ENCODE results near the gene CCDC68.
"Not testable (repeated sequence)": the region's sequence is repeated elsewhere in the genome, so short reads cannot be mapped to it uniquely, and the experiment has no call there.

The CCDC68 gene, protein sequence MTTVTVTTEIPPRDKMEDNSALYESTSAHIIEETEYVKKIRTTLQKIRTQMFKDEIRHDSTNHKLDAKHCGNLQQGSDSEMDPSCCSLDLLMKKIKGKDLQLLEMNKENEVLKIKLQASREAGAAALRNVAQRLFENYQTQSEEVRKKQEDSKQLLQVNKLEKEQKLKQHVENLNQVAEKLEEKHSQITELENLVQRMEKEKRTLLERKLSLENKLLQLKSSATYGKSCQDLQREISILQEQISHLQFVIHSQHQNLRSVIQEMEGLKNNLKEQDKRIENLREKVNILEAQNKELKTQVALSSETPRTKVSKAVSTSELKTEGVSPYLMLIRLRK

DNA sequence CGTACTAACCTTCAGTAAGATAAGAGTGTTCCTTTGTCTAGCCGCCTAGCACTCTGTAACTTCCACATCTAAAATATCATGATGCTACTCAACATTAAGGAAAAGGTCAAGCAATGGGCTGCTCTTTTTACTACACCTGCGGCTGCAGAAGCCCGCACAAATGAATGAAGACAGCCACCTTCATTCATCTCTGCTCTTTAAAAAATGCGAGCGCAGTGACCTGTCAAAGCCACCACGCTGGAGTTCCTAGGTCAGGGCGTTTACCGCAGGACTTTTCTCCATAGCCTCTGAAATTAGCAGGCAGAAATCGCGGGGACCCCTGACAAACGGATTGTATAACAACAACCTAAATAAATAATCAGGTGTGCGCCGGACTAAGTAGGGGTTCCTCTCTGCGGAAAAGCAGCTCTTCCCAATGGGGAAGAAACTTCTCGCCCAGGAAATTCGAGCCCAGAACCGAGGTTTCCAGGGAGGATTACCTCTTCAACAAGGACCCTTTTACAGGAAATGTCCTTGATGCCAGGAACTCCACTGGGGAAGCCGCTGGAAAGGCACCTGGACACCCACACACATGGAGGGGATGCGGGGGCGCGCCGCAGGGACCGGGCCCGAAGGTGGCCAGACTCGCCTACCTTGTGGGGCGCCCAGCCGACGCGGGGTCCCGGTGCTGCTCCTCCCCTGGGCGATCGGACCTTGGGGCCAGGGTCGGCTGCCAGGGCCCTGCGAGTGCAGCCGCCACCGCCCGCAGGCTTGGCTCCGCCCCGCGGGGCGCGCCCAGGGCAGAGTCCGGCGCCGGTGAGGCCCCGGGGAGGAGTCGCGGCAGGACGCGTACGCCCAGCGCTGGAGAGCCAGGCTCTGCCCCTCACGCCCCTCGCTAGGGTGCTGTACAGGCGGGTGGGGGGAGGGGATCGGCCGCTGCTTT is at the start of gene CCDC68:
Gene CCDC68 (minus strand): TSS at position 758 of the 922 bp plus-strand sequence. CDS start 16,670 bp downstream, outside the sequence.
- DNase-seq = no peak

DNA sequence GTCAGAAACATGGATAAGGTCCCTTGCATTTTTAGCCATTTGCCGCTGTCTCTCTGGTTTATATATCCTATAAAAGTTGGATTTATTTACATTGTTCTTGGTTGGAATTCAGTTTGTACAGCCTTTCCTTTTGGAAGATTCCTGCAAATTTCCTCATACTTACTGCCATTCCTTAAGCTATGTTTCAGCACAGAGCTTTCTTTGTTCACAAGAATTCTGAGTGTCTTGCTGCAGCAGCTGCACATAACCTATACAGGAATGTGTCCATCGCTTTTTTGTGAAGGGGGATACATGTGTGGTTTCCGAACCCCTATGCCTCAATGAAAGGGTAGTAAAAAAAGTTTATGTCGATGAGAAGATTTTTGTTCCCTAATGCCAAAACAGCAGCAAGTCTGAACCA is 48.3 kb upstream of the CCDC68 start:
- DNase-seq = no peak

DNA sequence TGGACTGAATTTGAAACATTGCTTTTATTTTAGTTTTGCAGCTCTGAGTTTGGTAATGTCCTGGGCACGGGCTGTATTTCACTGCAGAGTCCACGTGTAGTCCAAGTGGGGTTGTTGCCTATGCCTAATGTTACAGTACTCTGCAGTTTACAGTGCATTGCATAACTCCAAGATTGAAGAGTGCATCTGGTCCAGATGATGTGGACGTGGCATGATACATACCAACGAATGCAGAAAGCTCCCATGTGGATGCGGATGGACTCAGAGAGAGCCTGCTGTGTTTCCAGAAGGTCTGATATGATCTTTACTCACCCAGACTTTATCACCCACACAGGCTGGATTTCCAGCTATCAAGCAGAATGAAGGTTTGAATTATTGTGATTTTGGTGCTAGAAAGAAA is 44.4 kb upstream of the CCDC68 start:
- no peak for DNase-seq

DNA sequence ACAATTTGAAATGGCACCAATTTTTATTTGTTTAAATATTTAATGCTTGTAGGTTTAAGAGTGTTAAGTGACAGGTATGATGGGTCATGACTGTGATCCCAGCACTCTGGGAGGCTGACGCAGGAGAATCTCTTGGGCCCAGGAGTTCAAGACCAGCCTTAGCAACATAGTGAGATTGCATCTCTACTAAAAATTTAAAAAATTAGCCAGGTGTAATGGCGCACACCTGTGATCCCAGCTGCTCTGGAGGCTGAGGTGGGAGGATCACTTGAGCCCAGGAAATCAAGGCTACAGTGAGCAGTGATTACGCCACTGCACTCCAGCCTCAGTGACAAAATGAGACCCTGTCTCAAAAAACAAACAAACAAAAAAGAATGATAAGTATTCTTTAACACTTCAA is 43.0 kb upstream of the CCDC68 start:
- DNase-seq = no peak

DNA sequence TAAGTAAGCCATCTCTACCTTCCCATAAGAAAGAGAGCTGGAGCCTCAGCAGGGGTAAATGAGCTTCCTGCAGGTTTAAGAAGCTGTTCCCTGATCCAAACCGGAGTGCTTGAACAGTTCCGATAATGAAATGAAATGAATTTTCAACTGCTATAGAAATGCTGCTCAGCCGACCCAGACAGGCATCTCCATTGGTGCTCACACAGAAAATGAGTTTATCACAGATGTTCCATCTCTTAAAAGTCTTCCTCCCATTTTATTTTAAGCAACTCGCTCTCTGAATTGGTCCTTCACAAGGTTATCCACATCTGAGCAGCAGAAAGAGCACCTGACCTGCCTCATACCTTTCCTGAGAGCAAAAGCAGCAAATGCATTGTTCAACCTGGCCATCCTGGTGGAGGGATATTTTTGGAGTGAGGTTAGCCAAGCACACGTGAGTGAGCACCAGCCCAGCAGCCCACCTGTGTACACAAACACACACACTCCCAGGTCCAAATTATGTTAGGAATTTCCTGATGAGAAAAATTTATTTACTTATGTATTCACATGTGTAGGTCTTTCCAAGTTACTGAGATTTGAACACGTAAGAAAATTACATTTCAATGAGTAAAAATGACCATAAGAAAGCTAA is 42.2 kb upstream of the CCDC68 start:
- DNase-seq = no peak

DNA sequence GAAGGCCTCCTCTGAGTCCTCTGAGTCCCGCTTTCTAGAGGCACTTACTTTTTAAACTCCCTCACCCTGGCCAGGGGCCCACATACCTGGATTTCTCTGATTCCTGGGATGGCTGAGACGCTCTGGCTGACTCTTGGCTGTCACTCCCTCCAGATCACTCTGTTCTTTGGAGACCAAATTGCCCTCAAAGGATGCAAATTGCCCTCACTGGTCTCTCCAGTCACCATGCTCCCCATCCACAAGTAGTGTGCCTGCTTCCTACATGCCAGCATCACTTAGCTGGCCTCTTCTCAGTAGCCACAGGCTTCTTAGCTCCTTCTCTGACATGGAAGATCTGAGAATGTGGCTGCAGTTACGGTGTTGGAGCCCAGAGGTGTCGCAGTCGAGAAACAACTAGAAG is 41.3 kb upstream of the CCDC68 start:
- no peak for DNase-seq

DNA sequence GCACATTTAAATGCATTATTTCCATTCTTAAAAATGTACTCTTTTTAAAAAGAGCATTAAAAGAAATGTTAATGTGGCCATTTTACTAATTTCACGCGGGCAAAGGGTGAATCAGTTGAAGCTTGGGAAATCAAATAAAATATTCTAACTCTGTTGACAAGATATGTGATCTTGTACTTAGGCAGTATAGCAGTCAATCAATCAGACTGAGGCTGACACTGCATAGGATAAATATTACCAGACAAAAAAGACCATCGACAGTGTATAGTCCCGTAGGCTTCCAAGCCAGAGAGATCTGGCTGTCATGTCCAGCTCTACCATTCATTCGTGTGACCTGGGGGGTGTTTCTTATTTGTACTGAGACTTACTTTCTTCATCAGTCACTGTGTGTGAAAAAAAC is 39.8 kb upstream of the CCDC68 start:
- no peak for DNase-seq

DNA sequence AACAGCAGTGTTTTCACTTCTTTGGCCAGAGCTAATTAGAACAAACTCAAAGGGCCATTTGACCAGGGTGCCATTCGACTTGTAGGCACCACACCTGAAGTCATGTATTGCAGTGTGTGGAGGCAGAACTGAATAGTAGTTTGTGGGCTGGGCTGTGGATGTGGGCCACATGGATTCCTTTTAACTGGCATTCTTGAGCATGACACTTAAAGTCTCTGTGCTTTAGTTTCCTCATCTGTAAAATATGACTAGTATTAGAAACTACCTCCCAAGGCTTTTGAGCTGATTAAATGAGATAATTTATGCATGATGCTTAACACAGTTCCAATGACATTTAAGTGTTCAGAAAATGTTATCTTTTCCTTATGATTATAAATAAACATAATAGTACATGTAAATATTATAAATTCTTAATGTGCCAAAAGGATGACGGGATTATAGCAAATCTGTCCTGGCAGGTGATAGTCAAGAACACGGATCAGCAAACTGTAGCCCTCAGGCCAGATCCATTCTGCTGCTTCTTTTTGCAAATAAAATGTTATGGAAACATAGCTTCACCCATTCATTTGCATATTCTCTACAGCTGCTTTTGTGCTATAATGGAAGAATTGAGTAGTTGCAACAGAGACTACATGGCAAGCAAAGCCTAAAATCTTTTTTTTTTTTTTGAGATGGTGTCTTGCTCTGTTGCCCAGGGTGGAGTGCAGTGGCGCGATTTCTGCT is 36.3 kb upstream of the CCDC68 start:
- no peak for DNase-seq

DNA sequence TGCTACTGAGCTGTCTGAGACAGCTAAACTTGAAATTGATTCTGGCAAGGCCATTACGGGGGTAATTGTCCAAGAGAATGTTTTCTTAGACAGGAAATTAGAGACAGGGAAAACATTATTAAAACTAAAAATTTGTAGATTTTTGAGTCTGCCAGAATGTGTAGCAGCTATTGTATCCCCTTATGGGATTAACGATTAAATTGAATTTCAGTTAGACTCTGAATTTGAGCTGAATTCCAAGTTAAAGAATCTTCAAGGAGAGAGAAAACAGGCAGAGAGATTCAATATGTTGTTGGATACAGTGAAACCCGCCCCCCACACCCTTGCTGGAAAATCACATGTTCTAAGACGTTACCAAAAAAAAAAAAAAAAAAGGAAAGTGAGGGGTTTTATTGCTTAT is 32.7 kb upstream of the CCDC68 start:
- no peak for DNase-seq

DNA sequence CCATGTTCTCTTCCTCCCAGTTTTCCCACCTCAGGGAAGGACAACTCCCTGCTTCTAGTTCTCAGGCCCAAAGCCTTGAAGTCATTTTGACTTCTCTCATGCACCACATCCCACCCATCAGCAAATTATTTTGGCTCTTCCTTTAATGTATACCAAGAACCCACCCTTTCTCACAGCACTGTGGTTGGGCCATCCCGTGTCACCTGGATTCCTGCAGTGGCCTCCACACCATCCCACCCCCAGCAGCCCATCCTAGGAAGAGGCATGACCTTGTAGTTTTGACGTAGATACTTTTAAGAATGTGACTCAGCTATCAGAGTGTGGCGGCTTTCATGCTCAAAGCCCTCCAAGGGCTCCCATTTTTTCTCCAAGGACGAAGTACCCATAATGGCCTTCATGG is 25.6 kb upstream of the CCDC68 start:
- DNase-seq = no peak

DNA sequence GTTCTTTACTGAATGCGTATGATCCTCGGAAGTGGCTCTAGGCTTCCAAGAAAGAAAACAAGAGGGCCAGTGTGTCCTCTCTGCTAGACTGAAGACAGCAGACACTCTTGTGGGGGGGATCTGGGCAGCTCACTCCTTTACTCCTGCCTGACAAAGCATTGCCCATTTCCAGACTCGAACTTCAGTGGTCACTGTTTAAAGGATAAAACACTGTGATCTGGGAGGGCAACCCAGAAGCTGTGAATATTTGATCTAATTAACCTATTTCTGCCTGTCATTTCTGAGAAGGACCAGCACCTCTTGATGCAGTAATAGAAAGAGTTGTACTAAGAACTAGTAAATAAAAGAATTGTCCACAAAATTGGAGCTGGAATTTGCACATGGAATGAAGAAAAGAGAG is 24.5 kb upstream of the CCDC68 start:
- DNase-seq = no peak

DNA sequence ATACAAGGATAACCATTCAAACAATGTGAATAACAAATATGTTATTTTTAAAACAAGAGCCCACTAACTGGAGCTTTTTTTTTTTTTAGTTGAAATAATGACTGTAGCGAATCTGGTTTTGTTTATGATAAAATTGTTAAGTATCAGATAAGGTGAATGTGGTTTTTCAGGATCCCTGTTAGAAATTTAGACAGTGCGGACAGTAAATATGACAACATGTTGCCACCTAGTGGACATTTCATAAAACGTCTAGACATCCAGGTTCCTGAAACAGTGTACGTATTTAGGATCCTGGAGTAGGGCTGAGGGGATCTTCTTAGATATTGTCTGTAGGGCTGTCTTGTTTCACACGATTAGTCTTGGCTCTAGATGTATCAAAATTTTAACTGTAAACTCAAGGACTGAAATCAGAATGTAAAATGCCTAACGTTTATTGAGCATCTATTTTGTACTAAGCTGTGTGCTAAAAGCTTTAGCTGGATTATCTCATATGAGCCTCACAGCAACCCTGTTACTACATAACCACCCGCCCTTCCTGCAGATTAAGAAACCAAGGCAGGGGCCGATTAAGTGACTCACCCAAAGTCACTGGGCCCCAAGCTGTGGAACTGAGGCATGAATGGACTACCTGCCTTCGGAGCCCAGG is 23.9 kb upstream of the CCDC68 start:
- DNase-seq = no peak

DNA sequence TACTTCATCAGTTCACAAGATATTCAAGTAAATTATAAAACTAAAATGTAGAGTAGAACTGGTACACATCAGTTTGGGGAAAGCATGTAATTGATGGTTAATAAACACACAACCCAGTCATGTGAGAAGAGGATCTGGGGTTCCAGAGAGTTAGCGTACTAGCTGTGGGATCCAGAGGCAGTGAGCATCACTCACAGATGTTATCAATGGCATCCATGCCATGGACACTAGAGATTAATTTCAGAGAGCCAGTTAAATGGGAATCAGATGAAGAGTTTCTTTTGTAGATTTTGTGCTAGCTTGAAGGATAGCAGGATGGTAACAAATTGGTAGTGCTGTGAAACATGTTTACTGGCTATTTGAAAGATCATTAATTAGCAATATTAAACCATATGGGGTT is 21.8 kb upstream of the CCDC68 start:
- DNase-seq = no peak

DNA sequence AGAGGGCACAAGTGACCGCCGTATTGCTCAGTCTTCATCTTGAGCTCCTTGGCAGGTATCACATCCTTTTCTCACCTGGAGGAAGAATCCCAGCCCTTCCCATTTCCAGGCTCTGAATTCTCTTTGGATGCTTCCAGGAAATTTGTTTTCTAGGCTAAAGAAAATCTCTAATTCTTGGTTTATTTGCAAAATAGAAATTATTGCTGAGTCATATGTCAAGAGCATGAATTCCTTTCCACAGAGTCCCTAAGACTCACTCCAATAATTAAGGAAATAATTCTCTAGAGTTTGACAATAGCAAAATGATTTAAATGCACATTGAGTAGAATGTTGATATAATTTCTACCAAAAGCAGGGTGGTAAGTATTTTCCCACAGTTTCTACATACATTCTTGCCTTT is 16.3 kb upstream of the CCDC68 start:
- DNase-seq = no peak

DNA sequence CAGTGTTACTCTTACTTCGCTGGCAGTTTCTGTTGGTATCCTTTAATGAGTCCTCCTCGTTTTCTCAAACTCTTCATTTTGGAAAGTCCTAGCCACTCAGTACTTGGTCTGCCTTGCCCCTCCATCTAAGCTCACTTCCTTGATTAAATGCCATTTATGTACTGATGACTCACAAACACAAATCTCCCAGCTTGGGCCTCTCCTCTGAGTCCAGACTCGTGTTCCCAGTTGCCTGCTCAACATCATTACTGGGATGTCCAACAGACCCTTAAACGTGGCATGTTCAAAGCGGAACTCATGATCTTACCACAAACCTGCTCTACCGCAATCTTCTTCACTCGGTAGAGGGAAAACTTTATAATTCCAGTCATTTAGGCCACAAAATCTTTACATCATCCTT is 13.8 kb upstream of the CCDC68 start:
- DNase-seq = no peak

DNA sequence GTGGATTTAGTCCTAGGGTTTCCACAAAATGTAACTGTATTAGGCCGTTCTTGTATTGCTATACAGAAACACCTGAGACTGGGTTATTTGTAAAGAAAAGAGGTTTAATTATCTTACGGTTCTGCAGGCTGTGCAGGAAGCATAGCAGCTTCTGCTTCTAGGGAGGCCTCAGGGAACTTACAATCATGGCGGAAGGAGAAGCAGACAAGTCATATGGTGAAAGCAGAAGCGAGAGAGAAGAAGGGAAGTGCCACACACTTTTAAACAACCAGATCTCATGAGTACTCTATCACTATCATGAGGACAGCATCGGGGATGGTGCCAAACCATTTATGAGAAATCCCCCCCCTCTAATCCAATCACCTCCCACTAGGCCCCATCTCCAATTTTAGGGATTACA is 9.5 kb upstream of the CCDC68 start:
- no peak for DNase-seq

DNA sequence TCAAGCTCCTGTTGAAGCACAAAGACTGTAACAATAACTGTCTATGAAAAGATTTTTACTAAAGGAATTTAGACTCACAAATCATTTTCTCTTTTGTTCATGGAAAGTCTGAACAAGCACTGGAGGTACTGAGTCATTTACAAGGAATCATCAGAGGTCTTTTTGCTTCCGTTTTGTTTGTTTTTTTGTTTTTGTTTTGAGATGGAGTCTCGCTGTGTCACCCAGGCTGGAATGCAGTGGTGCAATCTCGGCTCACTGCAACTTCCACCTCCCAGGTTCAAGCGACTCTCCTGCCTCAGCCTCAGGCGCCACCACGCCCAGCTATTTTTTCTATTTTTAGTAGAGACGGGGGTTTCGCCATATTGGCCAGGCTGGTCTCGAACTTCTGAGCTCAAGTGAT is 9.0 kb upstream of the CCDC68 start:
- not testable (repeated sequence) for DNase-seq

DNA sequence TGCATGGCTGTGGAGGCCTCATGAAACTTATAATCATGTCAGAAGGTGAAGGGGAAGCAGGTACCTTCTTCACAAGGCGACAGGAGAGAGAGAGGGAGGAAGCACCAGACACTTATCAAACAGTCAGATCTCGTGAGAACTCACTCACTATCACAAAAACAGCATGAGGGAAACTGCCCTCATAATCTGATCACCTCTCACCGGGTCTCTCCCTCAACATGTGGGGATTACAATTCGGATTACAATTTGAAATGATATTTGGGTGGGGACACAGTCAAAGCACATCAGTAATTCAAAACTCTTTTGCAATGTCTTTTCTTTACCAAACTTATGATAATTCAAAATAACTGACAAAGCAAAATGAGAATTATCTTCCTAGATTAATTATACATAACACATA is 8.5 kb upstream of the CCDC68 start:
- DNase-seq = no peak

DNA sequence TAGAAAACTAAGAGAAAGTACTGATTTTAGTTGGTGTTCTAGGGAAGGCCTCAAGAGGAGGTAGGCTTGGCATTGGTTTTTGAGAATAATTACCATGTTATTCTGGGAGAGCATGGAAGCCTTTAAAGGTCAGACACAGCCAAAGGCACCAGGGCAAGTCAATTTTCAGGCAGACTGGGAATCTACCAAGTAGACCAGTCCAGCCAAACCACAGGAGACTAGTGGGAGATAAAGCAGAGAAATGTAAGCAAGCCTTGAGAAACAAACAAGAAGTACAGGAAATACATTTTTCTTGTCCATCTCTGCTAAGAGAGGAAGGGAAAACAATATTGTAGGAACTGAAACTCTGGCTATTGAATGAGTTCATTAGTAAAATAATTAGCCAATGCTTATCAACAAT is 5.5 kb upstream of the CCDC68 start:
- no peak for DNase-seq

DNA sequence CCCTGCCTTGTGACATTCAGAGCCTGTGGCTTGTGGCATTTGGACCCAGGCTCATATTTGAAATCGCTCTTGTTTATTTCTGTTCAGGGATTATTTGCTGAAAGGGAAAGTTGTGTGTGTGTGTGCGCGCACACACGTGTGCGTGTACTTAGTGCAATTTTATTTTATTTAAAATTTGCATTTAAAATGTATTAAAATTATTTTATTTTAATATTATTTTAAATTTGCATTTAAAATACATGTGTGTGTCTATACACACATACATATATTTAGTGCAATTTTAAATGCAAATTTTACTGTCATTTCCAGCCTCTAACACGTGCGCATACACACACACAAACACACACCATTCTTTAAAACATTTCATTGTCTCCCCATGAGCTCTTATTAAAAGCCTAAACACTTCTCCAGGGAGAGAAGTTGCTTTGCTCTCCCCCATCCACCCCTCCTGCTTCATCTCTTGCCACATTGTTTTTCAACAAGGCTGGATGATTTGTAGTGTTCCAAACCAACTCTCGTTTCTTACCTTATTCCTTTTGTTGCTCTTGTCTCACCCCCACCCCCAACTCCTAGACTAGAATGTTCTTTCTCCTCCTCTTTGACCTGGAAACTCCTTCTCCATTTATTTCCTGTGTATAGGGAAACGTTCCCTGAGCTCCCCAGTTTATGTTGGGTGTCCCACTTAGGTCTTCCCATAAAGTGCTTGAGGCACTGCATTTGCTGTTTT is 3.8 kb upstream of the CCDC68 start:
- DNase-seq = no peak

DNA sequence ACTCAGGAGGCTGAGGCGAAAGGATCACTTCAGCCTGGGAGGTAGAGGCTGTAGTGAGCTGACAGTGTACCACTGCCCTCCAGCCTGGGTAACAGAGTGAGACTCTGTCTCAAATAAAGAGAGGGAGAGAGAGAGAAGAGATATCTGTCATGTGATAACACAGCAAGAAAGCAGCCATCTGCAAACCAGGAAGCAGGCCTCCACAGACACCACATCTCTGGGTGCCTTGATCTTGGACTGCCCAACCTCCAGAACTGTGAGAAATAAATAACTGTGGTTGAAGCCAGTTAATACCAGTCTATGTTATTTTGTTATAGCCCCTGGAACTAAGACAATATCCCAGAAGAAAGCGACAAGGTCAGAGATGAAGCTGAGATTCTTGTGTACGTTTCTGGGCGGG is 2.6 kb upstream of the CCDC68 start:
- no peak for DNase-seq

DNA sequence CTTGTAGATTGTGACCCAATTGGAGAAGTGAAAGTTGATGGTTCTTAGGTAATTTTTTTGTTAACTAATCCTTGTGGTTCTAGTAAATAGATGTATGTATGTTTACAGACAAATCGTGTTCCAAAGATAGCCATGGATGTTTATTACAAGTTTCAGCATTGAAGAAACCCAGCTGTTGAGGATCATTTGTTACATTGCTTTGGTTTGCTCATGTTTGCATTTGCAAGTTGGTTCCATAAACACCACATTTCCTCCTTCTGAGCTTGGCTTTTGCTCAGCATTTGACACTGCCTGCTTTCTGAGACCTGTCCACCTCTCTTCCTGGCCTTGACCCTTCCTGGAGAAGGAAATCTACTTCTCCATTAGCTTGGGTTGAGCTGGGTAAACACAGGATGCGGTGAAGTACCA is 1.8 kb upstream of the CCDC68 start:
- DNase-seq = no peak
